GM12892 (cell line): ENCODE data around the gene KCNS1.

Experiments
- POLR2A ChIP-seq: IDR thresholded peaks from 2 replicates; pipeline ENCODE4 v1.6.1; 2011; ENCODE audit warnings: low read depth, low read length, control low read depth
- POLR2AphosphoS5 ChIP-seq: IDR thresholded peaks from 2 replicates; pipeline ENCODE4 v1.6.1; 2011; ENCODE audit warnings: low read depth, low read length, control low read depth

DNA sequence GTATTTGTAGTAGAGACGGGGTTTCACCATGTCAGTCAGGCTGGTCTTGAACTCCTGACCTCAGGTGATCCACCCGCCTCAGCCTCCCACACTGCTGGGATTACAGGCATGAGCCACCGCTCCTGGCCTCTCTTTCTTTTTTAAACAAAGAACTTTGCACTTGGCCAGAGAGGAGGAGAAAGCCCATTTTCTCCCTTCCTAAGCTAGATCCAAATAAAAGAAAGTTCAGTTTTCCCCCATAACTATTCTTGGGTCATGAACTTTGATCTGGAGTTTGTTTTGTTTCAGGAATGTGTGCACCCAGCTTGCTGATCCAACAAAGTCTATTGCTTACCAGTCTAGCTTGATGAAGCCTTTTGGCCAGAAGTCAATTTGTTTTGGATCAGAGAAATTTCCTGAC is 23.4 kb downstream of the KCNS1 start:
- no peak for TF ChIP-seq POLR2A
- no peak for TF ChIP-seq POLR2AphosphoS5
